Activated CD8-positive, alpha-beta T cell treated with anti-CD3 and anti-CD28 coated beads for 36 hours (primary cell): Measurements from ENCODE around the gene MRPL11. TPM values are rescaled to one million over a fixed set of nuclear protein-coding genes. Genes with fewer than 3 reads are reported as not detected.
A peak's percentile ranks its signal among the peaks of the same experiment; 100 is the strongest.

Experiments
- ATAC-seq: fragments of 200-7000 bp; cut with Tn5 transposase; one replicate; pipeline ENCODE4 v1.10.0; 2021; ENCODE audit warnings: mild to moderate bottlenecking, moderate library complexity
- CTCF ChIA-PET: fragments of 350-600 bp; sonication (Branson Sonifier 250); formaldehyde crosslinking; loops from one replicate; lab custom pipeline; 2021; ENCODE audit warnings: antibody characterized with exemption; lab: Charles Lee
- POLR2A ChIA-PET: fragments of 350-600 bp; sonication (Branson Sonifier 250); formaldehyde crosslinking; loops from one replicate; lab custom pipeline; 2021; ENCODE audit warnings: antibody characterized with exemption; lab: Charles Lee
- DNase-seq: peaks from one replicate; pipeline ENCODE4 v3.0.0-alpha.2; 2020
- H3K27ac Mint-ChIP-seq: one replicate; pipeline ENCODE4 v1.8.0; 2021; ENCODE audit warnings: mild to moderate bottlenecking, mixed read lengths
- H3K27me3 Mint-ChIP-seq: one replicate; pipeline ENCODE4 v1.8.0; 2021; ENCODE audit warnings: mixed read lengths
- H3K36me3 Mint-ChIP-seq: one replicate; pipeline ENCODE4 v1.8.0; 2021; ENCODE audit warnings: low read depth, mixed read lengths
- H3K4me1 Mint-ChIP-seq: one replicate; pipeline ENCODE4 v1.8.0; 2021; ENCODE audit warnings: low read depth, mixed read lengths
- H3K4me3 Mint-ChIP-seq: one replicate; pipeline ENCODE4 v1.8.0; 2021; ENCODE audit warnings: mild to moderate bottlenecking, moderate library complexity, mixed read lengths
- H3K9me3 Mint-ChIP-seq: one replicate; pipeline ENCODE4 v1.8.0; 2021; ENCODE audit warnings: mixed read lengths
- intact Hi-C: fragments of 100-400 bp; cut with micrococcal nuclease; formaldehyde crosslinking; loops from one replicate; pipeline ENCODE4 v1.10.0; 2022
- total RNA-seq, 2 experiments: library from RNA; stranded (reverse); gene quantifications; one replicate each; pipeline ENCODE4 v1.2.3, GENCODE V29; 2021
- TF ChIP-seq, protein P1 (sequence below): fragments of 200-600 bp; IDR thresholded peaks from one replicate; pipeline ENCODE4 v1.8.0; 2022; ENCODE audit warnings: antibody characterized with exemption, mild to moderate bottlenecking

Gene MRPL11
- total RNA-seq, 2 experiments from 2014 or later, result 135 to 142 TPM

DNA sequence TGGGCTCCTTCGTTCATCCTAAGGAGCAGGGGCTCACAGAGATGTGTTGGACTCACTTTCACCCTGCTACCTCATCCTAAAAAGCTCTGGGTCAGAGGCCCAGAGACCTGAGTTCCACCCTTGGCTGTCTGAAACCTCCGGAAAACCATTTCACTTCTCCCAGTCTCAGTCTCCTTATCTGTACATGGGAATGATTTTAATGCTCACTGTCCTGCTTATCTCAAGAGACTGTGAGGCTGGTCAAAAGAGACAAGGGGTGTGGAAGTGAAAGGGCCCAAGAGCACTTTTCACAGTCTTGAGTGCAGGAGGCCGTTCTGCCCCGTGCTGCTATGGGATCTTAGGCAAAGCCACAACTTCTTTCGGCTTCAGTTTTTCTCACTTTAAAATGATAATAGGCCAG is 31.0 kb downstream of the MRPL11 start:
- Mint-ChIP-seq H3K4me3 (no peak overlapping the region), H3K27ac (no peak overlapping the region), H3K4me1 (peaks cover 3% of the 10 kb centered on the region), H3K27me3 (peaks cover 15% of the 10 kb centered on the region), H3K36me3 (no peaks in the 10 kb centered on the region), H3K9me3 (no peaks in the 10 kb centered on the region)
- TF ChIP-seq, protein P1, sequence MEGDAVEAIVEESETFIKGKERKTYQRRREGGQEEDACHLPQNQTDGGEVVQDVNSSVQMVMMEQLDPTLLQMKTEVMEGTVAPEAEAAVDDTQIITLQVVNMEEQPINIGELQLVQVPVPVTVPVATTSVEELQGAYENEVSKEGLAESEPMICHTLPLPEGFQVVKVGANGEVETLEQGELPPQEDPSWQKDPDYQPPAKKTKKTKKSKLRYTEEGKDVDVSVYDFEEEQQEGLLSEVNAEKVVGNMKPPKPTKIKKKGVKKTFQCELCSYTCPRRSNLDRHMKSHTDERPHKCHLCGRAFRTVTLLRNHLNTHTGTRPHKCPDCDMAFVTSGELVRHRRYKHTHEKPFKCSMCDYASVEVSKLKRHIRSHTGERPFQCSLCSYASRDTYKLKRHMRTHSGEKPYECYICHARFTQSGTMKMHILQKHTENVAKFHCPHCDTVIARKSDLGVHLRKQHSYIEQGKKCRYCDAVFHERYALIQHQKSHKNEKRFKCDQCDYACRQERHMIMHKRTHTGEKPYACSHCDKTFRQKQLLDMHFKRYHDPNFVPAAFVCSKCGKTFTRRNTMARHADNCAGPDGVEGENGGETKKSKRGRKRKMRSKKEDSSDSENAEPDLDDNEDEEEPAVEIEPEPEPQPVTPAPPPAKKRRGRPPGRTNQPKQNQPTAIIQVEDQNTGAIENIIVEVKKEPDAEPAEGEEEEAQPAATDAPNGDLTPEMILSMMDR, result no peak
- CTCF ChIA-PET, result interaction anchor here (0.8 to 8.0 kb wide), 14 partner anchors 10 to 427 kb away, joined by 3 to 91 read pairs (median 6); partner anchors contain the start of genes DPP3, MRPL11, NPAS4 and PELI3
- ATAC-seq, result no peak
- DNase-seq, result no peak
- intact Hi-C loops, result loop anchor here (5.0 to 10.0 kb wide), 3 partner anchors 35 to 267 kb away; partner anchors contain the start of gene RBM4B
- POLR2A ChIA-PET, result interaction anchor here (0.6 to 2.4 kb wide), 3 partner anchors 9 to 72 kb away, joined by 3 to 10 read pairs (median 4); partner anchors contain the start of gene DPP3

DNA sequence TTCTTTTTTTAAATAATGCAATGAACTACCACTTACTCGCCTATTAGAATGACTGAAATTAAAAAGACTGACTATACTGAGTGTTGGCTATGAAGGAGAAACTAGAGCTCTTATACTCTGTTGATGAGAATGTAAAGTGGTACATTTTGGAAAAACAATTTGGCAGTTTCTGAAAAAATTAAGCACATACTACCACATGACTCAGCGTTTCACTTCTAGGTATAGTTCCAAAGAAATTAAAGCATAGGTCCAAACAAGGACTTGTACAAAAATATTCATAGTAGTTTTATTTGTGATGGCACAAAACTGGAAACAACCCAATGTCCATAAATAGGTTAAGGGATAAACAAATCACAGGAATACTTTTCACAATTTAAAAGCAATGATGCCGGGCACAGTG is 44.7 kb downstream of the MRPL11 start:
- ChIA-PET CTCF (interaction anchor here (1.4 to 2.9 kb wide), 2 partner anchors 9 to 82 kb away, joined by 5 to 15 read pairs; no protein-coding TSS in a partner anchor), POLR2A (interaction anchor here (0.6 to 0.8 kb wide), 2 partner anchors 100 to 368 kb away, joined by 3 read pairs; no protein-coding TSS in a partner anchor)
- no peaks in the 10 kb centered on the region for H3K36me3 Mint-ChIP-seq

DNA sequence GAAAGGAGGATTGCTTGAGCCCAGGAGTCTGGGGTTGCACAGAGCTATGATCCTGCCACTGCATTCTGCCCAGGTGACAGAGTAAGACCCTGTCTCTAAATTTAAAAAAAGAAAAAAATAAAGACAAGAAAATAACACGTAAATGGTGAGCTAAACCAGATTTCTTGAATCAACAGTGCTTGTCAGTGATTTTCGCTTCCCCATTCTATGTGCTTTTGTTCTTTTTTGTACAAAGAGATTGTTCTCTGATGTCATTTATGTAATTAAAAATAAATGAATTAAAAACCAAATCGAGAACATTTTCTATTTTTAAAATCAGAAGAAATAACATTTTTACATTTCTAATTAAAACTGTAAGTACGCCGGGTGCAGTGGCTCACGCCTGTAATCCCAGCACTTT is 47.3 kb downstream of the MRPL11 start:
- Mint-ChIP-seq H3K27me3 (peaks cover 9% of the 10 kb centered on the region), H3K4me1 (no peaks in the 10 kb centered on the region), H3K27ac (no peak overlapping the region), H3K9me3 (no peaks in the 10 kb centered on the region), H3K4me3 (no peak overlapping the region), H3K36me3 (no peaks in the 10 kb centered on the region)
- ChIA-PET POLR2A (interaction anchor here (1.1 kb wide), 1 partner anchor 29 kb away, joined by 3 read pairs; no protein-coding TSS in a partner anchor), CTCF (interaction anchor here (1.1 kb wide), 2 partner anchors 79 to 80 kb away, joined by 3 to 5 read pairs; no protein-coding TSS in a partner anchor)
- no peak for ATAC-seq
- no peak for DNase-seq
- TF ChIP-seq, protein P1, result no peak
- intact Hi-C loops, result no loop called here

More for the DNA sequence above, 44.7 kb downstream of the MRPL11 start:
- H3K4me3 Mint-ChIP-seq, result no peak overlapping the region
- no peaks in the 10 kb centered on the region for H3K4me1 Mint-ChIP-seq
- H3K27me3 Mint-ChIP-seq, result peaks cover 9% of the 10 kb centered on the region
- DNase-seq, result no peak
- H3K27ac Mint-ChIP-seq, result no peak overlapping the region
- intact Hi-C loops, result no loop called here
- H3K9me3 Mint-ChIP-seq, result no peaks in the 10 kb centered on the region
- TF ChIP-seq, protein P1, result no peak
- ATAC-seq, result no peak

DNA sequence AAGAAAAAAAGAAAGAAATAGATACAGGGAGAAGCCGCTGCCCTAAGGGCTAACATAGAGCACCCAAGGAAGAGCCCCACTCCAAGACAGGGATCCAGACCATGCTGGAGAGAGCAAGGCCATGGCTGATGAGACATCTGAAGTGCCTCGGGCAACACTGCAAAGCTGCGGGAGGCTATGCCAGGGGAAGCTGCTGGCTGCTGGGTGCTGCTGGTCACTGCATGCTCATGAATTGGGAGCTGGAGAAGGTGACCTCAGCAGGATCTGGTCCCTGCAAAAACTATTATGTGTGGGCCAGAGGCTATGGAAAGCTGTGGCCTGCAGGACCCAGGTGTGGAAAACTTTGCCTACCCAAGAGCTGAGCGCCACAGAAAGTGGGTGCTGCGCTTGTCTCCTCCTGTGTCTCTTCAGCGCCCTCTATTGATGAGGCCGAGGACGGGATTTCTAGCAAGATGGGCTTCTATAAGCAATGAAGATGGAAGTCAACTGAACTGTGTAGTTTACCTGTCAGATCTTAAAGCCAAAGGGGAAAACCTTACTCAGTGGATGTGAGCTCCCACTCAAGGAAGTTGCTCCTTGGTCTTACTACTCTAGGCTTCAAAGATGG is 49.8 kb downstream of the MRPL11 start:
- Mint-ChIP-seq H3K27me3 (peaks cover 4% of the 10 kb centered on the region), H3K4me1 (peaks cover 4% of the 10 kb centered on the region), H3K27ac (no peak overlapping the region), H3K36me3 (no peaks in the 10 kb centered on the region), H3K9me3 (no peaks in the 10 kb centered on the region), H3K4me3 (no peak overlapping the region)
- TF ChIP-seq, protein P1, result peak; percentile 86
- peak; percentile 89 for ATAC-seq
- peak; percentile 90 for DNase-seq
- CTCF ChIA-PET, result interaction anchor here (0.8 to 8.7 kb wide), 47 partner anchors 8 to 429 kb away, joined by 3 to 149 read pairs (median 5); partner anchors contain the start of genes B4GAT1, BRMS1, CD248 and CTSF
- POLR2A ChIA-PET, result interaction anchor here (0.6 to 1.5 kb wide), 3 partner anchors 16 to 77 kb away, joined by 4 to 6 read pairs (median 5); no protein-coding TSS in a partner anchor
- intact Hi-C loops, result loop anchor here (5.0 kb wide), 1 partner anchor 77 kb away; no protein-coding TSS in a partner anchor
